ENCODE measurements around the gene PKP1. TPM values are rescaled to one million over a fixed set of nuclear protein-coding genes. Genes with fewer than 3 reads are reported as not detected.

The PKP1 gene
- total RNA-seq, 1 donor from 2014 or later: 8.2 TPM

DNA sequence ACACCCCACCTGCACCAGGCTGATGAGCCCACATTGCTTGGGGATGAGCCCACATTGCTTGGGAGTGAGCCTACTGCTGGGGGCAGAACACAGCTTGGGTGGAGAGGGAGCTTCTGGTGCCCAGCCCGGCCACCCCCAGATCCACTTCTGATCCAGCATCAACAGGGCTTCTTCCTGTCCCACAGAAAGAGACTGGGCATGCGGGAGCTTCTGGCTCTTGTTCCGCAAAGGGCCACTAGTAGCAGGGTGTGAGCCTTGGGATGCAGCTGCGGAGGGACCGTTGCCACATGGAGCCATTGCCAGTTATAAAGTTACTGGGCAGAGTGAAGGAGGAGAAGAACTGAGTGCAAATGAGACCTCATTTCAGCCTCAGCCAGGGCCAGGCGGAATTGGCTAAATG, 36.3 kb downstream of the PKP1 start:
- ATAC-seq (no peak), DNase-seq (ENCODE audit: low spot score) (no peak)
- intact Hi-C loops (cut with DNase I): no loop called here

- DNase-seq (ENCODE audit: low spot score): no peak
- intact Hi-C loops (cut with DNase I): no loop called here
Measured at GRCh38 chr1:201320168-201320788, 37.0 kb downstream of the PKP1 start.

GRCh38 chr1:201321826-201322390, 38.6 kb downstream of the PKP1 start:
- ATAC-seq: no peak
- intact Hi-C loops (cut with DNase I): no loop called here
- no peak for DNase-seq (ENCODE audit: low spot score)

More at GRCh38 chr1:201320168-201320788, 37.0 kb downstream of the PKP1 start:
- no peak for ATAC-seq

- DNase-seq (ENCODE audit: low spot score) (no peak), ATAC-seq (no peak)
- intact Hi-C loops (cut with DNase I): no loop called here
Measured at GRCh38 chr1:201322653-201323510, 39.6 kb downstream of the PKP1 start.

- intact Hi-C loops (cut with DNase I): no loop called here
- no peak for ATAC-seq
Measured at GRCh38 chr1:201324306-201324705, 41.0 kb downstream of the PKP1 start.

DNA sequence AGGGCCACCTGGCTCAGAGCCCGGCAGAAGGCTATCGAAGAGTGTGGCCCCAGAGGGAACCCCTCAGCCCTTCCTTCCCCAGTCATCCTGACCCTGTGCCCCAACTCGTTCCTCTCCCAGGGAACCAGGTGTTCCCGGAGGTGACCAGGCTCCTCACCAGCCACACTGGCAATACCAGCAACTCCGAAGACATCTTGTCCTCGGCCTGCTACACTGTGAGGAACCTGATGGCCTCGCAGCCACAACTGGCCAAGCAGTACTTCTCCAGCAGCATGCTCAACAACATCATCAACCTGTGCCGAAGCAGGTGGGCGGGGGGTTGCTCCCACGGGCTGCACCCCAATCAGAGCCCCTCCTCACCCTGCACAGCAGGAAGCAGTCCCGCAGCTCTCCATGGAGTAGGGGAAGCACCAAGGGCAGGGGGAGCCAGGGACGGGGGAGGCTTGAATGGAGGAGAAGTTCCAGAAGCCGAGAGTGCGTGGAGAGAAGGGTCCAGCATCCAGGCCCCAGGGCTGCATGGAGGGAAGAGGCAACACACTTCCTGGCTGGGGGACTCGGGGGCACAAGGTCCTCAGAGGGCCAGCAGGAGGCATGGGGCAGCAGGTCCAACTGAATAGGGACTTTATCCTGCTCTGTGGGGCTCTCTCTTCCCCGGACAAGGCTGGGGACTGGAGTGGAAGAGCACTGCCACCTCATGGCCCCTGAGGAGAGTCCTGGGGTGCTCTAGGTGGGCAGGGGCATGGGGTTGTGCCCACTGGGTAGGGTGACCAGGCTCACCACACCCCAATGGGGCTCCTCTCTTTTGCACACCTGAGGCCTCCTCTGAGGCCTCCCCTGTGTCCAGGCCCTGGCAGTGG, 41.7 kb downstream of the PKP1 start:
- DNase-seq (ENCODE audit: low spot score) (no peak), ATAC-seq (no peak)

More at GRCh38 chr1:201324306-201324705, 41.0 kb downstream of the PKP1 start:
- DNase-seq (ENCODE audit: low spot score): no peak

DNA sequence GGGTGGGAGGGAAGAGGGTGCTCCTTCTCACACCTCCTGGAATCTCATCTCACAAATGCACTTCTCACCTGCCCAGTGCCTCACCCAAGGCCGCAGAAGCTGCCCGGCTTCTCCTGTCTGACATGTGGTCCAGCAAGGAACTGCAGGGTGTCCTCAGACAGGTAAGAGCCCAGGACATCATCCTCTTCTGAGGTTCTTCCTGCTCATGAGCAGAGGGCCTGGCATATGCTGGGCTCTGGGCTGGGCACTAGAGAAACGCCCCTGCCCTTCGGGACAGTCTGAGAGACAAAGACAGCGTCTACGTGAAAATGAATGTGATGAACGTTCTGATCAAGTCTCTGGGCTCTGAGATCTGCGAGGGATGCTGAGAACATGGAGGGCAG, 42.4 kb downstream of the PKP1 start:
- DNase-seq (ENCODE audit: low spot score): no peak
- intact Hi-C loops (cut with DNase I): no loop called here
- ATAC-seq: no peak

More for the DNA sequence above, 41.7 kb downstream of the PKP1 start:
- intact Hi-C loops (cut with DNase I): no loop called here

DNA sequence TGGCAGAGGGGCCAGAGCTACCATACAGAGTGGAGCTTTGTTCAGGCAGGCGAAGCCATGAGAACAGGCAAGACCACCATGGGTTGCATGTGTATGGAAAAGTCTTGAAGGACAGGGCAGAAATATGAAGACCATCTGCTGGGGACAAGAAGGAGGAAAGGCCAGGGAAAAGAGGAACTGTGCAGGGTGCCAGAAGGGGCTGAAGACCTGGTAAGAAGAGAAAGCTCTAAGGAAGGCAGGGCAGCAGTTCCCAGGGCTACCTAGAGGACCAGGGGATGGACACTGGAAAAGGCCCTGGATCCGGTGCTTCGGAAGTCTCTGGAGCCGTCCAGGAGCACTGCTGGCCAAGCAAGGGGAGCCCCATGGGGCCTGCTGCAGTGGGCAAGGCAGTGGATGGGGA, 43.4 kb downstream of the PKP1 start:
- ATAC-seq (no peak), DNase-seq (ENCODE audit: low spot score) (no peak)
- intact Hi-C loops (cut with DNase I): no loop called here

DNA sequence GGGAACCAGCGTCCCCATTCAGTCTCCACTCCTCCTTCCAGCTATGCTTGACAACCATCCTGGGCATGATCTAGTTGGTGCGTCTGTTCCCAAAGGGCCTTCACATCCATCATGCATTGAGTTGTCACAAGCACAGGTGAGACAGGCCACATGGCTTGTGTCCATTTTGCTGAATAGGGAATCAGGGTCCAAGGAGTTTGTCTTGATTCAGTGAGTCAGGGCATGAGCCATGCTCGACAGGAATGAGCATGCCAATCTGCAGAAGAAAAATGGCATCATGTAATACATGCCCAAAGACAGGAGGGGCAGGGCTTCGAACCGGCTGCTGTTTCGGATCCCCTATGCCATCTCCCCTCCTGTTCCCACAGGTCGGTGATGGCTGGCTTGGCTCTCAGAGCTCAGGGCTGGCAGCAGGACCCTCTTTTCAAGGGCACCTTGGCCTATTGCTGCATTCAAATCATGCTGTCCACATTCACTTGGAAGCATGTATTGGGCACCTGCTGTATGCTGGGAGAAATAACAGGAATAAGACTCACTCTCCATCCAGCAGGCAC, 44.5 kb downstream of the PKP1 start:
- intact Hi-C loops (cut with DNase I): no loop called here

DNA sequence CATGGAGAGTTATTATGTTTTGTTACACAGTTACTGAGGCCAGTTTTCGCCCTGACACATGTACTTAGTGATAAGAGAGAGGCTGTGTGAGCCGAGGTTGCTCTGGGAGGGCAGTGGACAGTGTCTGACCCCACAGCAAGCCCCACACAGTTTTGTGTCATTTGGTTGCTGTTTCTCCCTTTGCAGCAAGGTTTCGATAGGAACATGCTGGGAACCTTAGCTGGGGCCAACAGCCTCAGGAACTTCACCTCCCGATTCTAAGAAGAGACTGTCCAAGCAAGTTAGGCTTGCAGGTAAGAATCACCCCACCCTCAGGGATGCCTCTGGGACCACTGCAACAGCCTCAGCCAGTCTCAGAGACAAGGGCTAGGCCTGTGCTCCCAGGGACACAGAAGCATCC, 45.3 kb downstream of the PKP1 start:
- DNase-seq (ENCODE audit: low spot score): no peak
- intact Hi-C loops (cut with DNase I): no loop called here
- ATAC-seq: no peak

More for the DNA sequence above, 44.5 kb downstream of the PKP1 start:
- ATAC-seq (no peak), DNase-seq (ENCODE audit: low spot score) (no peak)

- DNase-seq (ENCODE audit: low spot score) (no peak), ATAC-seq (no peak)
- intact Hi-C loops (cut with DNase I): no loop called here
Measured at GRCh38 chr1:201329286-201329685, 46.0 kb downstream of the PKP1 start.

DNA sequence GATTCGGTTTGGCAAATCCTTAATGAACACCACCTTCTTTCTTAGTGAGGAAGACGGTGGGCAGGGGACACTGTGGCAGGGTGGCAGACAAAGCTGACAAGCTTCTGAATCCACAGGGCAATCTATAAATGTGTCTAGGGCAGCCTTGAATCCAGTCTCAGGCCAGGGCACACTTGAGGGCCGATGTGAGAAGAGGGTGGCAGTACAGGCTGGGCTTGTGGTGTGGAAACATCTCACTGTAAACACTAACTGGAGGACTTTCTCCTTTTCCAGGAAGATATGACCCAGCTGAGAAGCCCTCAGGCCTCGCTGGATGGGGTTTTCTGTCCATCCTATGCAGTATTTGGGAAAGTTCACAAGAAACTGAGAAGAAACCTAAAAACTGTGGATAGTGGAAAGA, 46.5 kb downstream of the PKP1 start:
- DNase-seq (ENCODE audit: low spot score) (no peak), ATAC-seq (no peak)
- intact Hi-C loops (cut with DNase I): no loop called here

DNA sequence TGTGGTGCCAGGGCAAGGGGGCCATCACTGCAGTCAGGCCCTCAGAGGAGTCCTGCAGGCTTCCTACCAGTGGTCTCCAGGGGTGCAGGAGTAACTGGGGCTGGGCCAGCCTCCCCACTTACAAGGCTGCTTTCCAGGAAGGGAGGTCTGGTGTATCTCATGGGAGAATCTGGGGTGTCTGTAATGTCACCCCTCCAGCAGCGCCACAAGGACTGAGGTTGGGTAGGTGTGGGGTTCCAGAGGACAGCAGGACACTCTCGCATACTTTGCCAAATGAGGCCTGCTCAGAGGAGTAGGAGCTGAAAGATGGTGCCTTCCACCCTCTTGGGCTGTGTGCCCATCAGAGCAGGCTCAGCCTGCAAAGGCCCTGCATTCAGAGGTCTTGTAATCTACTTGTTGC, 47.2 kb downstream of the PKP1 start:
- DNase-seq (ENCODE audit: low spot score): no peak
- intact Hi-C loops (cut with DNase I): no loop called here
- no peak for ATAC-seq

DNA sequence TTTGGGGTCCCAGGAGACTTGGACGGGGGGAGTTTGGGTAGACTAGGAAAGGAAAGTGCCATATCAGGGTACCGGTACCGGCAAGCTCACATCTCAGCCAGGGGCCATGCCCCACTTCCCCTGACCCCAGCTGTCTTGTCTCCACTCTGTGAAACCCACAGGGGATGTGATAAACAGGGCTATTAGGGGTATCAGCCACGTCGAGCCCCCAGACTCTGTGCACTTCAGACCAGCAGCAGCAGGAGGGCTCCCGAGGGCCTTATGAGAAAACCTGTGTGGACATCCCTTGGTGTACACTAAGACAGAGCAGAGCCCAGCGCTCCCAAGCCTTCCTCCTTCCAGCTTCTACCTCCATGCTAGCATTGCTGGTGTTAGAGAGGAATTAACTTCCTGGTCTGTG, 47.9 kb downstream of the PKP1 start:
- no peak for DNase-seq (ENCODE audit: low spot score)
- no peak for ATAC-seq
- intact Hi-C loops (cut with DNase I): no loop called here

GRCh38 chr1:201332021-201332420, 48.7 kb downstream of the PKP1 start:
- no peak for DNase-seq (ENCODE audit: low spot score)
- ATAC-seq: no peak
- intact Hi-C loops (cut with DNase I): no loop called here

- intact Hi-C loops (cut with DNase I): no loop called here
- ATAC-seq: no peak
- DNase-seq (ENCODE audit: low spot score): no peak
Measured at GRCh38 chr1:201332616-201333335, 49.5 kb downstream of the PKP1 start.

DNA sequence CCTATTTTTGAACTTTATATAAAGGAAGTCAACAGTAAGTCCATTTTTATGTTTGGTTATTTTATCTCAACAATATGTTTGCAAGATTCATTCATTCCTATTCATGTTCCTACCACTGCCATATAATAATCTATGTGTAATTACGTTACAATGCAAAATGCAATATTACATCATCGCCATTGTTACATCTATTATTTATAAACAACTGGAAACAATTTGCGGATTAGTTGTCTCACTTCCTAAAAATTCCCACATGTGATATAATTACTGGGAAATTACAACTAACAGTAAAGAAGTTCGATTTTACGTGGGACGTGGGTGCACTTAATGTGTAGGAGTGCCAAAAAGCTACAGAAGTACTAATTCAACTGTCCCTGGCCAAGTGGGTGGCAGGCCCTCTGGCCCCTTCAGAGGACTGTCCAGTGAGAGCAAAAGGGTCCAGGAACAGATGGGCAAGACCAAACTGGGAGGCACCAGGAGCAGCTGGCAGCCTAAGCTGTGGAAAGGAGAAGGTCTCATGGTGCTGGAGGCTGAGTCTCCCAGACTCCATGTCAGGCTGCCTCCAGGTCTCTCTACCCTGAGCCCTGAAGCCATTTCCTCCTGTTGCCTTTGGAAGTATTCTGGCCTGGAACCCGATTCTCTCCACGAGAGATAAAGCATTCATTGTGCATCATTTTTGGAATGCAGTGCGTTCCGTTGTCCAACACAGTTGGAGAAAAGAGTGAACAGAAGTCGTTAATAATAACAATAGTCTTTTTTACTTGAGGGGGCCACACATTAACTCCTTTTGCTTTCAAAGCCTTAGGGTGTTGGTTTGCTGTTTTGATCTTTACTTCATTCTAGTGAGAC, 51.2 kb downstream of the PKP1 start:
- intact Hi-C loops (cut with DNase I): no loop called here
- no peak for DNase-seq (ENCODE audit: low spot score)
- ATAC-seq: no peak
